Natural killer cell (primary cell): Measurements from ENCODE around the gene NPFFR1. TPM values are rescaled to one million over a fixed set of nuclear protein-coding genes. Genes with fewer than 3 reads are reported as not detected.

Experiments
- ATAC-seq, 3 donors: fragments of 150-1000 bp in 2 of 3; fragments of 200-7000 bp in 1 of 3; cut with Tn5 transposase; 1 replicate in 1 of 3; 2 replicates in 2 of 3; pipeline ENCODE4 v1.10.0; 2021; ENCODE audit warnings: mild to moderate bottlenecking in 2 of 3, moderate library complexity in 2 of 3
- DNase-seq, 2 donors: peaks; one replicate each; pipeline versions ENCODE4 v3.0.0 to v3.0.0-alpha.2; 2013 to 2021; ENCODE audit warnings: mixed read lengths in 1 of 2
- H3K27ac ChIP-seq: one replicate; pipeline ENCODE4 v1.5.1; 2013; ENCODE audit warnings: mild to moderate bottlenecking, low read length
- H3K27me3 ChIP-seq: one replicate; pipeline ENCODE4 v1.6.1; 2013; ENCODE audit warnings: low read length; ENCODE audit not compliant: control insufficient read depth, insufficient read depth
- H3K36me3 ChIP-seq: one replicate; pipeline ENCODE4 v1.6.1; 2013; ENCODE audit warnings: low read length; ENCODE audit not compliant: control insufficient read depth, insufficient read depth
- H3K4me1 ChIP-seq: one replicate; pipeline ENCODE4 v1.6.1; 2013; ENCODE audit warnings: low read length; ENCODE audit not compliant: control insufficient read depth, insufficient read depth
- H3K4me3 ChIP-seq: one replicate; pipeline ENCODE4 v1.5.1; 2013; ENCODE audit warnings: low read length
- H3K9me3 ChIP-seq: one replicate; pipeline ENCODE4 v1.6.1; 2013; ENCODE audit warnings: low read length; ENCODE audit not compliant: control insufficient read depth, insufficient read depth
- H3K27ac Mint-ChIP-seq, 2 donors: one replicate each; pipeline ENCODE4 v1.8.0; 2022; ENCODE audit warnings: mild to moderate bottlenecking in 2 of 2, mixed read lengths in 2 of 2, moderate library complexity in 1 of 2
- H3K27me3 Mint-ChIP-seq, 2 donors: one replicate each; pipeline ENCODE4 v1.8.0; 2022; ENCODE audit warnings: low read depth in 2 of 2, mixed read lengths in 2 of 2
- H3K36me3 Mint-ChIP-seq: one replicate; pipeline ENCODE4 v1.8.0; 2022; ENCODE audit warnings: mixed read lengths
- H3K4me1 Mint-ChIP-seq, 2 donors: one replicate each; pipeline ENCODE4 v1.8.0; 2022; ENCODE audit warnings: mixed read lengths in 2 of 2
- H3K4me3 Mint-ChIP-seq: one replicate; pipeline ENCODE4 v1.8.0; 2022; ENCODE audit warnings: mild to moderate bottlenecking, moderate library complexity, mixed read lengths
- H3K9me3 Mint-ChIP-seq, 2 donors: one replicate each; pipeline ENCODE4 v1.8.0; 2022; ENCODE audit warnings: mixed read lengths in 2 of 2
- CTCF ChIP-seq: fragments of 200-600 bp; IDR thresholded peaks from one replicate; pipeline ENCODE4 v1.8.0; 2022; ENCODE audit warnings: antibody characterized with exemption
- WGBS: methylation state at CpG from one replicate; pipeline ENCODE4 v1.1.7; 2013; ENCODE audit warnings: missing lambda C conversion rate; ENCODE audit not compliant: insufficient coverage; 5-methylcytosine and 5-hydroxymethylcytosine counted together
- intact Hi-C: fragments of 100-400 bp; cut with micrococcal nuclease; formaldehyde crosslinking; loops from one replicate; pipeline ENCODE4 v1.14.2; 2022
- total RNA-seq, 4 donors: library from RNA; stranded (reverse); fragments of 120-200 nt in 1 of 4; gene quantifications; one replicate each; pipeline versions ENCODE4 v1.2.3 to v1.2.4, GENCODE V29; 2013 to 2022

Gene NPFFR1
- total RNA-seq, 3 donors from 2014 or later (not counting 1 experiment from before 2014, with no cell fraction given) = 0.05 TPM; not detected in 2

- no peak for TF ChIP-seq CTCF
- H3K27me3 ChIP-seq = no peaks in the 10 kb centered on the region
- Mint-ChIP-seq H3K9me3 (no peaks in the 10 kb centered on the region), H3K36me3 (no peaks in the 10 kb centered on the region), H3K4me3 (no peak overlapping the region), H3K27ac (peak overlapping the region; percentile 86 to 93), H3K27me3 (no peaks in the 10 kb centered on the region), H3K4me1 (peaks cover 25 to 30% of the 10 kb centered on the region in 2 donors)
- H3K4me1 ChIP-seq = peaks cover 39% of the 10 kb centered on the region
- H3K4me3 ChIP-seq = no peak overlapping the region
- peak overlapping the region; percentile 65 for H3K27ac ChIP-seq
- H3K9me3 ChIP-seq = no peaks in the 10 kb centered on the region
- no peaks in the 10 kb centered on the region for H3K36me3 ChIP-seq
- DNase-seq (no peak), ATAC-seq (no peak)
- WGBS = 96% methylated on average over 10 of the region's 10 CpGs
- intact Hi-C loops = no loop called here
These were observed 41.4 kb upstream of the NPFFR1 start for GRCh38 chr10:70324951-70325781.

- peaks cover 25 to 30% of the 10 kb centered on the region in 2 donors for H3K4me1 Mint-ChIP-seq
- ATAC-seq (peak; percentile 50 to 82 (median 64)), DNase-seq (peak in 1 of 2 donors; percentile 49)
- H3K9me3 Mint-ChIP-seq = no peaks in the 10 kb centered on the region
- Histone ChIP-seq H3K4me1 (peaks cover 39% of the 10 kb centered on the region), H3K9me3 (no peaks in the 10 kb centered on the region), H3K4me3 (no peak overlapping the region), H3K27me3 (no peaks in the 10 kb centered on the region), H3K27ac (peak overlapping the region; percentile 65), H3K36me3 (no peaks in the 10 kb centered on the region)
- intact Hi-C loops = no loop called here
- H3K36me3 Mint-ChIP-seq = no peaks in the 10 kb centered on the region
- peak overlapping the region; percentile 86 to 93 for H3K27ac Mint-ChIP-seq
- H3K4me3 Mint-ChIP-seq = peak overlapping the region; percentile 21
- TF ChIP-seq CTCF = no peak
- H3K27me3 Mint-ChIP-seq = no peaks in the 10 kb centered on the region
- WGBS = 26% methylated on average over 11 of the region's 11 CpGs
These were observed 40.6 kb upstream of the NPFFR1 start for GRCh38 chr10:70324339-70324861.

- H3K9me3 ChIP-seq = no peaks in the 10 kb centered on the region
- Mint-ChIP-seq H3K9me3 (no peaks in the 10 kb centered on the region), H3K27ac (peak overlapping the region; percentile 86 to 93), H3K27me3 (no peaks in the 10 kb centered on the region), H3K4me1 (peaks cover 25 to 30% of the 10 kb centered on the region in 2 donors), H3K4me3 (peak overlapping the region; percentile 21), H3K36me3 (no peaks in the 10 kb centered on the region)
- peak overlapping the region; percentile 65 for H3K27ac ChIP-seq
- DNase-seq (peak in 1 of 2 donors; percentile 19), ATAC-seq (peak; percentile 26 to 43 (median 26))
- TF ChIP-seq CTCF = no peak
- intact Hi-C loops = no loop called here
- H3K4me3 ChIP-seq = no peak overlapping the region
- H3K27me3 ChIP-seq = no peaks in the 10 kb centered on the region
- peaks cover 39% of the 10 kb centered on the region for H3K4me1 ChIP-seq
- WGBS = 53% methylated on average over 18 of the region's 18 CpGs
- no peaks in the 10 kb centered on the region for H3K36me3 ChIP-seq
These were observed 40.0 kb upstream of the NPFFR1 start for GRCh38 chr10:70323697-70324338.
